K562 (cell line): ENCODE measurements around the gene NPTX2. TPM values are rescaled to one million over a fixed set of nuclear protein-coding genes. Genes with fewer than 3 reads are reported as not detected.

ENCODE experiments used
- ATAC-seq: fragments of 200-7000 bp; cut with Tn5 transposase; 3 replicates; pipeline ENCODE4 v1.9.1; 2020; ENCODE audit warnings: moderate library complexity
- BruUV-seq: library from RNA; stranded (reverse); fragments of 400-500 nt; replicated peaks from 2 replicates; lab custom pipeline; 2021; lab: Mats Ljungman, UMichigan
- CTCF ChIA-PET: fragments of 300-600 bp; formaldehyde crosslinking; extraction: SDS; loops from one replicate; lab custom pipeline; 2021; ENCODE audit warnings: low intra/inter-chr PET ratio; lab: Yijun Ruan, JAX
- POLR2A ChIA-PET: fragments of 300-600, 350-650 bp; sonication (Branson Sonifier 250); formaldehyde crosslinking; extraction: SDS; loops from one replicate; lab custom pipeline; 2021; ENCODE audit warnings: antibody characterized with exemption, inconsistent platforms; lab: Yijun Ruan, JAX
- DNase-seq, 4 experiments: peaks; one replicate each; pipeline versions ENCODE4 v3.0.0 to v3.0.0-alpha.2; 2011 to 2018; ENCODE audit warnings: low spot score in 3 of 4, mixed read lengths in 3 of 4; ENCODE audit errors: extremely low read depth in 1 of 4
- FAIRE-seq: peaks from 2 replicates; lab custom pipeline; 2011; peaks lifted over from hg19 to GRCh38; lab: Jason Lieb, UNC
- H2AFZ ChIP-seq: 2 replicates; pipeline ENCODE4 v1.6.0; 2011; ENCODE audit warnings: low read depth, low read length, control low read depth, inconsistent platforms
- H3K27ac ChIP-seq: fragments of 200-600 bp; 3 replicates; pipeline ENCODE4 v1.8.0; 2011; ENCODE audit warnings: low read depth, mild to moderate bottlenecking, control low read depth, inconsistent platforms, low read length, moderate library complexity, mixed read lengths; ENCODE audit errors: extremely low read depth
- H3K27me3 ChIP-seq, 2 experiments: fragments of 300-600 bp in 1 of 2; 2 replicates in 1 of 2; 3 replicates in 1 of 2; pipeline versions ENCODE4 v1.6.0 to v1.8.0; 2011; ENCODE audit warnings: inconsistent platforms in 2 of 2, low read length in 2 of 2, mild to moderate bottlenecking in 1 of 2, mixed read lengths in 1 of 2, moderate library complexity in 1 of 2; ENCODE audit not compliant: control insufficient read depth in 2 of 2, insufficient read depth in 2 of 2
- H3K36me3 ChIP-seq: fragments of 300-600 bp; 3 replicates; pipeline ENCODE4 v1.8.0; 2011; ENCODE audit warnings: mild to moderate bottlenecking, low read length, inconsistent platforms; ENCODE audit not compliant: control insufficient read depth, insufficient read depth
- H3K4me1 ChIP-seq, 2 experiments: fragments of 200-600 bp in 1 of 2; replicated peaks in 1 of 2; 2 replicates in 1 of 2; 3 replicates in 1 of 2; pipeline versions ENCODE4 v1.5.1 to v1.8.0; 2011; ENCODE audit warnings: inconsistent platforms in 2 of 2, low read length in 2 of 2, mild to moderate bottlenecking in 1 of 2, mixed read lengths in 1 of 2, moderate library complexity in 1 of 2; ENCODE audit not compliant: control insufficient read depth in 2 of 2, insufficient read depth in 2 of 2
- H3K4me2 ChIP-seq: 2 replicates; pipeline ENCODE4 v1.6.1; 2011; ENCODE audit warnings: low read length, control low read depth, inconsistent platforms, mixed read lengths; ENCODE audit not compliant: insufficient read depth
- H3K4me3 ChIP-seq: fragments of 200-600 bp; sonication (generic), shearing (Covaris generic); 2 replicates; pipeline ENCODE4 v1.5.1; 2016; ENCODE audit warnings: control low read depth, inconsistent platforms
- H3K79me2 ChIP-seq: fragments of 200-600 bp; 3 replicates; pipeline ENCODE4 v1.8.0; 2011; ENCODE audit warnings: low read length, inconsistent platforms; ENCODE audit not compliant: control insufficient read depth, insufficient read depth
- H3K9ac ChIP-seq, 2 experiments: 2 replicates each; pipeline versions ENCODE4 v1.6.0 to v1.6.1; 2011; ENCODE audit warnings: low read depth in 2 of 2, low read length in 2 of 2, control low read depth in 1 of 2, inconsistent platforms in 1 of 2, mild to moderate bottlenecking in 1 of 2, mixed read lengths in 1 of 2; ENCODE audit not compliant: insufficient read depth in 1 of 2
- H3K9me1 ChIP-seq: one replicate; pipeline ENCODE4 v1.6.0; 2011; ENCODE audit warnings: inconsistent platforms, mild to moderate bottlenecking, low read length, moderate library complexity; ENCODE audit not compliant: control insufficient read depth, insufficient read depth
- H3K9me3 ChIP-seq: replicated peaks from 2 replicates; pipeline ENCODE4 v1.5.1; 2011; ENCODE audit warnings: low read depth, low read length, inconsistent platforms; ENCODE audit not compliant: control insufficient read depth, insufficient read depth
- H4K20me1 ChIP-seq: replicated peaks from 2 replicates; pipeline ENCODE4 v1.6.1; 2011; ENCODE audit warnings: low read length, inconsistent platforms, mixed read lengths; ENCODE audit not compliant: control insufficient read depth, insufficient read depth
- CAMTA2 ChIP-seq: fragments of 250-450 bp; sonication (Bioruptor Pico); conservative IDR thresholded peaks from 2 replicates; pipeline ENCODE4 v1.5.1; 2022
- MYBL2 ChIP-seq, 2 experiments: fragments of 450-650 bp in 1 of 2; sonication (generic) in 1 of 2; formaldehyde crosslinking in 1 of 2; IDR thresholded peaks; 2 replicates each; pipeline versions ENCODE4 v1.6.1 to v1.8.1; 2017 to 2022; ENCODE audit warnings: borderline replicate concordance in 1 of 2, inconsistent platforms in 1 of 2, low read depth in 1 of 2, mild to moderate bottlenecking in 1 of 2, missing genetic modification reagents in 1 of 2, moderate library complexity in 1 of 2
- NR2C1 ChIP-seq, 2 experiments: fragments of 450-650 bp; IDR thresholded peaks; 2 replicates each; pipeline ENCODE4 v1.6.1; 2017; ENCODE audit warnings: mild to moderate bottlenecking in 2 of 2, antibody characterized with exemption in 1 of 2, inconsistent platforms in 1 of 2, missing compliant biosample characterization in 1 of 2, missing genetic modification characterization in 1 of 2
- RNF219 ChIP-seq: fragments of 250-450 bp; sonication (Bioruptor Pico); IDR thresholded peaks from 2 replicates; pipeline ENCODE4 v1.5.0; 2022; ENCODE audit warnings: mild to moderate bottlenecking
- ZNF512 ChIP-seq: IDR thresholded peaks from 2 replicates; pipeline ENCODE4 v1.6.1; 2016; ENCODE audit warnings: missing genetic modification characterization, missing compliant biosample characterization
- in situ Hi-C: fragments of 300-500 bp; cut with MboI; formaldehyde crosslinking; loops from 4 replicates; pipeline ENCODE4 v1.15.0; 2018; ENCODE audit warnings: inconsistent platforms, mixed read lengths
- intact Hi-C: fragments of 100-400 bp; cut with micrococcal nuclease; formaldehyde crosslinking; loops from 2 replicates; pipeline ENCODE4 v1.14.2; 2022
- polyA plus RNA-seq, 8 experiments: library from polyadenylated mRNA; depleted of rRNA in 4 of 8; stranded (reverse) in 5 of 8; unstranded in 3 of 8; fragments of >200 nt; fragmentation: Nextera tagmentation in 2 of 8; fragmentation: Illumina TruSeq in 1 of 8; extraction: Ambion mirVana in 2 of 8; extraction: Trizol in 1 of 8; gene quantifications; 2 replicates each; pipeline versions ENCODE4 v1.2.1 to v1.2.3, GENCODE V29; 2011 to 2014; ENCODE audit warnings: inconsistent platforms in 1 of 8, missing spikeins in 1 of 8
- total RNA-seq, 7 experiments: library from RNA; depleted of rRNA in 6 of 7; stranded (reverse); fragments of >200 nt in 6 of 7; fragmentation: Illumina TruSeq in 2 of 7; extraction: Trizol in 2 of 7; gene quantifications; 2 replicates each; pipeline versions ENCODE4 v1.2.1 to v1.2.3, GENCODE V29; 2011 to 2021; ENCODE audit warnings: low replicate concordance in 1 of 7

The NPTX2 gene
- total and polyA plus RNA-seq, 9 of the 15 experiments (the other 6 are each of a cell fraction or from before 2014, with no cell fraction given) = 0.07 TPM; not detected in 8

GRCh38 chr7:98575878-98576277 lies 41.2 kb upstream of the NPTX2 start (continued):
- TF ChIP-seq RNF219 (CRISPR knock-in tag) (no peak), CAMTA2 (CRISPR knock-in tag) (no peak), MYBL2 (IDR thresholded peaks at IDR 0.05; ENCODE audit: low read depth) (no peak), MYBL2 (CRISPR knock-in tag; IDR thresholded peaks at IDR 0.05; ENCODE audit: borderline replicate concordance) (no peak)

GRCh38 chr7:98584830-98585229 lies 32.3 kb upstream of the NPTX2 start:
- H3K79me2 ChIP-seq = no peaks in the 10 kb centered on the region
- no peak overlapping the region for H3K9ac ChIP-seq
- H3K27ac ChIP-seq = no peak overlapping the region
- no peak overlapping the region for H3K4me2 ChIP-seq
- H3K36me3 ChIP-seq = no peaks in the 10 kb centered on the region
- no peaks in the 10 kb centered on the region for H3K4me1 ChIP-seq
- FAIRE-seq (no peak), ATAC-seq (no peak), DNase-seq (no peak)
- in situ Hi-C loops = no loop called here
- CTCF ChIA-PET = no interaction called here
- BruUV-seq = no TSS peak
- H3K9me3 ChIP-seq = no peaks in the 10 kb centered on the region
- no peak overlapping the region for H2AFZ ChIP-seq
- intact Hi-C loops = no loop called here
- TF ChIP-seq NR2C1 (IDR thresholded peaks at IDR 0.05) = no peak
- no peak for TF ChIP-seq NR2C1 (tag; IDR thresholded peaks at IDR 0.05)
- peak; percentile 71 for TF ChIP-seq ZNF512 (tag)
- no peak overlapping the region for H3K4me3 ChIP-seq
- POLR2A ChIA-PET = no interaction called here
- H3K9me1 ChIP-seq = no peaks in the 10 kb centered on the region
- H3K27me3 ChIP-seq = peaks cover 2 to 7% of the 10 kb centered on the region in 2 experiments; a peak in 3 of 5 replicates
- H4K20me1 ChIP-seq = no peaks in the 10 kb centered on the region
